Measurements from ENCODE around the gene ARHGEF1. TPM values are rescaled to one million over a fixed set of nuclear protein-coding genes. Genes with fewer than 3 reads are reported as not detected.

Gene ARHGEF1
- total RNA-seq, 2 donors from 2014 or later = 75.3 to 104 TPM

GRCh38 chr19:41932259-41932719 lies 49.3 kb downstream of the ARHGEF1 start:
- ATAC-seq (ENCODE audit: insufficient number of reproducible peaks, low FRiP score, low read depth) = no peak

DNA sequence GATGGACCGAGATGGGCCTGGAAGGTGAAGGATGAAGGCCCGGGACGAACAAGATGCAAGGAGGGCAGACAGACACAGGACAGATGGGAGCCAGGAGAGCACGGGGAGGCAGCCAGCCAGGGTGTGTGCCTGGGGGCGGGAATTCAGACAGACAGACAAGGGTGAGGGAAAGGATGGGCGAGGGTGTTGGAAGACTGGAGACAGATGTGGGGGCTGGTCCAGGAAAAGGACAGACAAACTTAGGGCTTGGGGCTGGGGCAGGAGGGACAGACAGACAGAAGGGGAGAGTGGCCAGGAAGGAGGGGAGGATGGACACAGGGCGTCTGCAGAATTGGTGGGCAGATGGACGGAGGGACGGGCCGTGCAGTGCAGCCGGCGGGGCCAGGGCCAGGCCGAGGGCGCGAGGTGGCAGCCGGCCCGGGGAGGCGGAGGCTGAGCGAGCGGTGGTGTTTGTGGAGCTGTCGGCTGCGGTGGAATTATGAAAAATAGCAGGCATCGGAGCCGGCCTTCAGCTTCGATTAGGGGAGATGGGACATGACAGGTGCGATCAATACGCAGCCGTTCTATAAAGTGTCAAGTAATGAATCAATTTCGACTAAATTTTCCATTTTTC lies 49.8 kb downstream of the ARHGEF1 start:
- Histone ChIP-seq H3K36me3 (no peaks in the 10 kb centered on the region), H3K27me3 (replicated peaks; ENCODE audit: insufficient read depth) (peaks cover 12% of the 10 kb centered on the region), H3K4me3 (no peak overlapping the region), H3K27ac (no peak overlapping the region), H3K4me1 (ENCODE audit: control insufficient read depth in 1 of 2, low read depth in 2 of 2) (peaks cover 9 to 12% of the 10 kb centered on the region in 2 donors), H3K9me3 (no peaks in the 10 kb centered on the region)
- DNase-seq (ENCODE audit: low spot score) (no peak), ATAC-seq (ENCODE audit: insufficient number of reproducible peaks, low FRiP score, low read depth) (no peak)
- no peak for TF ChIP-seq CTCF (IDR thresholded peaks at IDR 0.05)

More at GRCh38 chr19:41932259-41932719, 49.3 kb downstream of the ARHGEF1 start:
- no peak for DNase-seq (ENCODE audit: low spot score)
- Histone ChIP-seq H3K4me3 (no peak overlapping the region), H3K27ac (no peak overlapping the region), H3K9me3 (no peaks in the 10 kb centered on the region), H3K36me3 (no peaks in the 10 kb centered on the region), H3K27me3 (replicated peaks; ENCODE audit: insufficient read depth) (peaks cover 12% of the 10 kb centered on the region), H3K4me1 (ENCODE audit: control insufficient read depth in 1 of 2, low read depth in 2 of 2) (peaks cover 9 to 12% of the 10 kb centered on the region in 2 donors)
- TF ChIP-seq CTCF (IDR thresholded peaks at IDR 0.05) = no peak

DNA sequence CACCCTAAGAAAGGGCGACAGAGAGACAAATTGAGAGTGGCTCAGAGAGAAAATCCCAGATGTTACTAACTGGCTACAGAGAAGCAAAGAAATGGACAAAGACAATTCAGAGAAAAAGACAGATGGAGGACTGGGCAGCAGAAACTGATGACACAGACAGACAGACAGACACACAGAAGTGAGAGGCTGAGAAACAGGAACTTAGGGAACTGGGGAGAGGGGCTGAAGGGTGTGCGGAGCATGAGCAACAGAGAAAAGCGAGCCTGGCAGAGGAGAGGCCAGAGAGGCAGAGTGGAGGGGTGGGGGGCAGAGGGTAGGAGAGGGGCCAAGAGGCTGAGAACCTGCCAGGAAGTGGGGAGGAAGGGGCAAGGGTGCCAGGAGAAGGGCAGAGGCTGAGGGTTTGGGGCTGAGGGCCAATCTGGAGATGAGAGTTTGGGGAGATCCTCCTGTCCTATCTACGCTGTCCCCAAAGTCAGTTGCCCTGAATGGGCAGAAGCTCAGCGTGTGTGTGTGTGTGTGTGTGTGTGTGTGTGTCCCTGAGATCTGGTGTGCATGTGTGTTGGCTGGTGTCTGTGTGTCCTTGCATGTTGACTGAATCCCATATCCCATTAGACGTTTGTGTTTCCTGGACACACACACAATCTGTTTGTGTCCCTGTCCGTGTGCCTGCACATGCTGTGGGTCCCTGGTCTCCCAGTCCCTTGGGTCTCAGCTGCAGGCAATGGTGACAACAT lies 50.9 kb downstream of the ARHGEF1 start:
- DNase-seq (ENCODE audit: low spot score) = no peak
- Histone ChIP-seq H3K27me3 (replicated peaks; ENCODE audit: insufficient read depth) (peaks cover 12% of the 10 kb centered on the region), H3K4me3 (no peak overlapping the region), H3K36me3 (no peaks in the 10 kb centered on the region), H3K4me1 (ENCODE audit: control insufficient read depth in 1 of 2, low read depth in 2 of 2) (peaks cover under 1 to 4% of the 10 kb centered on the region in 2 donors), H3K27ac (no peak overlapping the region), H3K9me3 (no peaks in the 10 kb centered on the region)
- ATAC-seq (ENCODE audit: insufficient number of reproducible peaks, low FRiP score, low read depth) = no peak
- TF ChIP-seq CTCF (IDR thresholded peaks at IDR 0.05) = no peak

DNA sequence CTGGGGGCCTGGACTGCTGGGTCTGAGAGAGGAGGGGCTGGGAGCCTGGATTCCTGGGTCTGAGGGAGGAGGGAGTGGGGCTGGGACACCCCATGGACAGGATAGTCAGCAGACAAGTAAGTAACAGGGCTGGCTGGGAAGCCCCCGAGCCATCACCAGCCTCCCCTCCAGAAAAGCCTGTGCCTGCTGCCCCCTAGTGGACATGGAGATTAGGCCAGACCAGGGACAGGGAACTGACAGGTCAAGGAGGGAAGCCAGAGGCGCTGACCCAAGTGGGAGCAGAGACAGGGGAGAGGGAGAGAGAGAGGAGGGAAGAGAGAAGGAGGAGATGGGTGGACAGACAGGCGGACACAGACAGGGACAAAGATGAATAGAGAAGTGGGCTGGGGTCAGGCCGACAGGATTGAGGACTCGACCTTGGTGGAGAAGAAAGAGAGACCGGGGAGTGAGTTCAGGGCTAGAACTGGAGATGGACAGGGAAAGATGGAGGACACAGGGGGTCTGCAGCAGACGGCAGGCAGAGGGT lies 51.9 kb downstream of the ARHGEF1 start:
- Histone ChIP-seq H3K9me3 (no peaks in the 10 kb centered on the region), H3K27ac (no peak overlapping the region), H3K4me1 (ENCODE audit: control insufficient read depth in 1 of 2, low read depth in 2 of 2) (no peaks in the 10 kb centered on the region), H3K36me3 (no peaks in the 10 kb centered on the region), H3K4me3 (no peak overlapping the region), H3K27me3 (replicated peaks; ENCODE audit: insufficient read depth) (peaks cover 12% of the 10 kb centered on the region)
- peak; percentile 72 for TF ChIP-seq CTCF (IDR thresholded peaks at IDR 0.05)
- no peak for DNase-seq (ENCODE audit: low spot score)
- ATAC-seq (ENCODE audit: insufficient number of reproducible peaks, low FRiP score, low read depth) = no peak

GRCh38 chr19:41935760-41936415 lies 52.9 kb downstream of the ARHGEF1 start:
- H3K4me1 ChIP-seq (ENCODE audit: control insufficient read depth in 1 of 2, low read depth in 2 of 2) = peaks cover 5 to 6% of the 10 kb centered on the region in 2 donors
- ATAC-seq (ENCODE audit: insufficient number of reproducible peaks, low FRiP score, low read depth) = no peak
- no peaks in the 10 kb centered on the region for H3K9me3 ChIP-seq
- DNase-seq (ENCODE audit: low spot score) = no peak
- no peak overlapping the region for H3K27ac ChIP-seq
- no peak for TF ChIP-seq CTCF (IDR thresholded peaks at IDR 0.05)
- H3K4me3 ChIP-seq = no peak overlapping the region
- peaks cover 9% of the 10 kb centered on the region for H3K27me3 ChIP-seq (replicated peaks; ENCODE audit: insufficient read depth)
- no peaks in the 10 kb centered on the region for H3K36me3 ChIP-seq
